Activated CD4-positive, alpha-beta T cell treated with anti-CD3 and anti-CD28 coated beads, Interleukin-2, amount 10 ng/mL, durations not matched to agents 7 days and 5 days (primary cell): ENCODE results near the gene LENG8. TPM values are rescaled to one million over a fixed set of nuclear protein-coding genes. Genes with fewer than 3 reads are reported as not detected.

Experiments
- CTCF ChIA-PET: fragments of 350-600 bp; sonication (Branson Sonifier 250); formaldehyde crosslinking; loops from one replicate; lab custom pipeline; 2021; ENCODE audit warnings: antibody characterized with exemption; lab: Charles Lee
- POLR2A ChIA-PET: fragments of 350-600 bp; sonication (Branson Sonifier 250); formaldehyde crosslinking; loops from one replicate; lab custom pipeline; 2021; ENCODE audit warnings: antibody characterized with exemption; lab: Charles Lee
- DNase-seq: peaks from one replicate; pipeline ENCODE4 v3.0.0-alpha.2; 2020
- H3K27ac Mint-ChIP-seq: one replicate; pipeline ENCODE4 v1.8.0; 2021; ENCODE audit warnings: mild to moderate bottlenecking, moderate library complexity, mixed read lengths
- H3K27me3 Mint-ChIP-seq: one replicate; pipeline ENCODE4 v1.8.0; 2021; ENCODE audit warnings: mixed read lengths
- H3K36me3 Mint-ChIP-seq: one replicate; pipeline ENCODE4 v1.8.0; 2021; ENCODE audit warnings: low read depth, mixed read lengths
- H3K4me1 Mint-ChIP-seq: one replicate; pipeline ENCODE4 v1.8.0; 2021; ENCODE audit warnings: mixed read lengths
- H3K4me3 Mint-ChIP-seq: one replicate; pipeline ENCODE4 v1.8.0; 2021; ENCODE audit warnings: mild to moderate bottlenecking, moderate library complexity, mixed read lengths
- H3K9me3 Mint-ChIP-seq: one replicate; pipeline ENCODE4 v1.8.0; 2021; ENCODE audit warnings: mixed read lengths
- total RNA-seq, 2 experiments: library from RNA; stranded (reverse); gene quantifications; one replicate each; pipeline ENCODE4 v1.2.3, GENCODE V29; 2021

Gene LENG8
- 100 to 1,000 TPM; 245 to 248 TPM for total RNA-seq

GRCh38 chr19:54448774-54449700, at the start of gene LENG8:
TSS of gene LENG8 (plus strand) at chr19:54449199. CDS start at chr19:54451345, 2,146 bp downstream.
- H3K9me3 Mint-ChIP-seq = no peaks in the 10 kb centered on the region
- ChIA-PET CTCF (interaction anchor here (0.6 to 1.2 kb wide), 4 partner anchors 9 to 1253 kb away, joined by 3 to 9 read pairs (median 3); partner anchors contain the start of gene MBOAT7), POLR2A (interaction anchor here (0.6 to 1.3 kb wide), 6 partner anchors 10 to 210 kb away, joined by 3 to 12 read pairs (median 4); partner anchors contain the start of gene LENG9)
- H3K36me3 Mint-ChIP-seq = peaks cover 52% of the 10 kb centered on the region
- peaks cover 44% of the 10 kb centered on the region for H3K4me1 Mint-ChIP-seq
- no peaks in the 10 kb centered on the region for H3K27me3 Mint-ChIP-seq
- peak within 1 kb of the TSS; percentile 99 for H3K27ac Mint-ChIP-seq
- peak; percentile 97 for DNase-seq
- peak within 1 kb of the TSS; percentile 95 for H3K4me3 Mint-ChIP-seq

- ChIA-PET POLR2A (no interaction called here), CTCF (interaction anchor here (1.6 kb wide), 1 partner anchor 10 kb away, joined by 4 read pairs; no protein-coding TSS in a partner anchor)
- no peak overlapping the region for H3K27ac Mint-ChIP-seq
- H3K4me3 Mint-ChIP-seq = no peak overlapping the region
- H3K4me1 Mint-ChIP-seq = no peaks in the 10 kb centered on the region
- no peak for DNase-seq
- peaks cover 2% of the 10 kb centered on the region for H3K27me3 Mint-ChIP-seq
- H3K9me3 Mint-ChIP-seq = no peaks in the 10 kb centered on the region
- H3K36me3 Mint-ChIP-seq = no peaks in the 10 kb centered on the region
Observed at GRCh38 chr19:54400913-54401312, 48.1 kb upstream of the LENG8 start.

- Mint-ChIP-seq H3K27me3 (peaks cover 4% of the 10 kb centered on the region), H3K36me3 (peaks cover 3% of the 10 kb centered on the region), H3K4me3 (no peak overlapping the region), H3K4me1 (no peaks in the 10 kb centered on the region), H3K27ac (no peak overlapping the region), H3K9me3 (peaks cover 10% of the 10 kb centered on the region)
- DNase-seq = no peak
- ChIA-PET POLR2A (no interaction called here), CTCF (no interaction called here)
Observed at GRCh38 chr19:54403054-54403453, 45.9 kb upstream of the LENG8 start.

- CTCF ChIA-PET = no interaction called here
Observed at GRCh38 chr19:54405628-54406027, 43.4 kb upstream of the LENG8 start.

GRCh38 chr19:54407780-54408179, 41.2 kb upstream of the LENG8 start:
- ChIA-PET POLR2A (no interaction called here), CTCF (interaction anchor here (0.6 kb wide), 1 partner anchor 894 kb away, joined by 3 read pairs; no protein-coding TSS in a partner anchor)
- peaks cover 14% of the 10 kb centered on the region for H3K9me3 Mint-ChIP-seq
- no peak overlapping the region for H3K4me3 Mint-ChIP-seq
- no peak for DNase-seq
- H3K27ac Mint-ChIP-seq = no peak overlapping the region
- peaks cover 11% of the 10 kb centered on the region for H3K27me3 Mint-ChIP-seq
- no peaks in the 10 kb centered on the region for H3K4me1 Mint-ChIP-seq
- H3K36me3 Mint-ChIP-seq = peaks cover 6% of the 10 kb centered on the region

More at GRCh38 chr19:54405628-54406027, 43.4 kb upstream of the LENG8 start:
- Mint-ChIP-seq H3K36me3 (peaks cover 6% of the 10 kb centered on the region), H3K4me3 (no peak overlapping the region), H3K27me3 (peaks cover 3% of the 10 kb centered on the region), H3K27ac (no peak overlapping the region), H3K4me1 (no peaks in the 10 kb centered on the region), H3K9me3 (peaks cover 14% of the 10 kb centered on the region)
- DNase-seq = no peak
- POLR2A ChIA-PET = no interaction called here

GRCh38 chr19:54408456-54409026, 40.5 kb upstream of the LENG8 start:
- H3K9me3 Mint-ChIP-seq = peaks cover 14% of the 10 kb centered on the region
- CTCF ChIA-PET = interaction anchor here (0.6 kb wide), 1 partner anchor 893 kb away, joined by 3 read pairs; no protein-coding TSS in a partner anchor
- no peak for DNase-seq
- H3K36me3 Mint-ChIP-seq = peaks cover 6% of the 10 kb centered on the region
- POLR2A ChIA-PET = no interaction called here
- no peak overlapping the region for H3K4me3 Mint-ChIP-seq
- peaks cover 14% of the 10 kb centered on the region for H3K27me3 Mint-ChIP-seq
- H3K4me1 Mint-ChIP-seq = no peaks in the 10 kb centered on the region
- peak overlapping the region; percentile 74 for H3K27ac Mint-ChIP-seq

- CTCF ChIA-PET = interaction anchor here (2.1 kb wide), 1 partner anchor 10 kb away, joined by 5 read pairs; no protein-coding TSS in a partner anchor
- Mint-ChIP-seq H3K27me3 (peaks cover 27% of the 10 kb centered on the region), H3K36me3 (peaks cover 6% of the 10 kb centered on the region), H3K4me3 (no peak overlapping the region), H3K9me3 (peaks cover 18% of the 10 kb centered on the region), H3K27ac (no peak overlapping the region), H3K4me1 (no peaks in the 10 kb centered on the region)
- no peak for DNase-seq
- POLR2A ChIA-PET = no interaction called here
Observed at GRCh38 chr19:54411033-54411432, 38.0 kb upstream of the LENG8 start.

- no peak overlapping the region for H3K27ac Mint-ChIP-seq
- POLR2A ChIA-PET = no interaction called here
- DNase-seq = no peak
- CTCF ChIA-PET = interaction anchor here (1.0 kb wide), 1 partner anchor 24 kb away, joined by 3 read pairs; no protein-coding TSS in a partner anchor
- peaks cover 34% of the 10 kb centered on the region for H3K27me3 Mint-ChIP-seq
- peaks cover 3% of the 10 kb centered on the region for H3K36me3 Mint-ChIP-seq
- H3K4me3 Mint-ChIP-seq = no peak overlapping the region
- H3K4me1 Mint-ChIP-seq = peaks cover 9% of the 10 kb centered on the region
- peaks cover 9% of the 10 kb centered on the region for H3K9me3 Mint-ChIP-seq
Observed at GRCh38 chr19:54412877-54413276, 36.1 kb upstream of the LENG8 start.

GRCh38 chr19:54414156-54414555, 34.8 kb upstream of the LENG8 start:
- H3K4me1 Mint-ChIP-seq = peaks cover 15% of the 10 kb centered on the region
- H3K27me3 Mint-ChIP-seq = peaks cover 34% of the 10 kb centered on the region
- DNase-seq = no peak
- CTCF ChIA-PET = no interaction called here
- H3K27ac Mint-ChIP-seq = peak overlapping the region; percentile 31
- H3K36me3 Mint-ChIP-seq = peaks cover 1% of the 10 kb centered on the region
- POLR2A ChIA-PET = no interaction called here
- H3K9me3 Mint-ChIP-seq = peaks cover 6% of the 10 kb centered on the region
- H3K4me3 Mint-ChIP-seq = no peak overlapping the region

GRCh38 chr19:54415208-54415900, 33.6 kb upstream of the LENG8 start, which contains the start of gene TTYH1:
TSS of gene TTYH1 (plus strand) at chr19:54415464. CDS start at chr19:54415553, 89 bp downstream.
- no peak within 1 kb of the TSS for H3K4me3 Mint-ChIP-seq
- H3K36me3 Mint-ChIP-seq = no peaks in the 10 kb centered on the region
- peaks cover 4% of the 10 kb centered on the region for H3K9me3 Mint-ChIP-seq
- H3K27me3 Mint-ChIP-seq = peaks cover 37% of the 10 kb centered on the region
- POLR2A ChIA-PET = no interaction called here
- DNase-seq = no peak
- peaks cover 15% of the 10 kb centered on the region for H3K4me1 Mint-ChIP-seq
- CTCF ChIA-PET = interaction anchor here (1.0 to 1.4 kb wide), 2 partner anchors 19 to 24 kb away, joined by 3 to 4 read pairs; no protein-coding TSS in a partner anchor
- H3K27ac Mint-ChIP-seq = peak within 1 kb of the TSS; percentile 31

GRCh38 chr19:54415901-54416673, 32.9 kb upstream of the LENG8 start:
- Mint-ChIP-seq H3K4me3 (no peak overlapping the region), H3K27me3 (peaks cover 33% of the 10 kb centered on the region), H3K9me3 (peaks cover 4% of the 10 kb centered on the region), H3K27ac (no peak overlapping the region), H3K4me1 (peaks cover 15% of the 10 kb centered on the region), H3K36me3 (no peaks in the 10 kb centered on the region)
- POLR2A ChIA-PET = no interaction called here
- CTCF ChIA-PET = interaction anchor here (0.5 to 1.4 kb wide), 5 partner anchors 12 to 509 kb away, joined by 3 to 6 read pairs (median 3); partner anchors contain the start of gene LENG9
- no peak for DNase-seq
